ENCODE data around the gene MAP2K6. TPM values are rescaled to one million over a fixed set of nuclear protein-coding genes. Genes with fewer than 3 reads are reported as not detected.

Gene MAP2K6
- total RNA-seq, 1 donor = 0.43 TPM

GRCh38 chr17:69538795-69539194 is 124.3 kb downstream of the MAP2K6 start:
- no peak for TF ChIP-seq CTCF (IDR thresholded peaks at IDR 0.05; ENCODE audit: insufficient read depth, low read depth, low read length)
- no peak overlapping the region for H3K4me3 ChIP-seq (ENCODE audit: low read depth, low read length)
- no peak for DNase-seq (ENCODE audit: low read depth)

- TF ChIP-seq CTCF (IDR thresholded peaks at IDR 0.05; ENCODE audit: insufficient read depth, low read depth, low read length) = no peak
- H3K4me3 ChIP-seq (ENCODE audit: low read depth, low read length) = no peak overlapping the region
- DNase-seq (ENCODE audit: low read depth) = peak; percentile 7
Measured at GRCh38 chr17:69539274-69539673, 124.8 kb downstream of the MAP2K6 start.

- peak overlapping the region; percentile 10 for H3K4me3 ChIP-seq (ENCODE audit: low read depth, low read length)
- no peak for TF ChIP-seq CTCF (IDR thresholded peaks at IDR 0.05; ENCODE audit: insufficient read depth, low read depth, low read length)
Measured at GRCh38 chr17:69539781-69540319, 125.4 kb downstream of the MAP2K6 start.

GRCh38 chr17:69540356-69540755 is 125.9 kb downstream of the MAP2K6 start:
- no peak for DNase-seq (ENCODE audit: low read depth)
- H3K4me3 ChIP-seq (ENCODE audit: low read depth, low read length) = no peak overlapping the region
- no peak for TF ChIP-seq CTCF (IDR thresholded peaks at IDR 0.05; ENCODE audit: insufficient read depth, low read depth, low read length)

More at GRCh38 chr17:69539781-69540319, 125.4 kb downstream of the MAP2K6 start:
- peak; percentile 88 for DNase-seq (ENCODE audit: low read depth)

GRCh38 chr17:69547230-69547629 is 132.7 kb downstream of the MAP2K6 start:
- H3K4me3 ChIP-seq (ENCODE audit: low read depth, low read length) = no peak overlapping the region
- DNase-seq (ENCODE audit: low read depth) = no peak
- no peak for TF ChIP-seq CTCF (IDR thresholded peaks at IDR 0.05; ENCODE audit: insufficient read depth, low read depth, low read length)

GRCh38 chr17:69547947-69548346 is 133.4 kb downstream of the MAP2K6 start:
- DNase-seq (ENCODE audit: low read depth) = no peak
- no peak for TF ChIP-seq CTCF (IDR thresholded peaks at IDR 0.05; ENCODE audit: insufficient read depth, low read depth, low read length)
- no peak overlapping the region for H3K4me3 ChIP-seq (ENCODE audit: low read depth, low read length)

Data from fibroblast of villous mesenchyme (primary cell).